ENCODE data around the gene FBXW5. TPM values are rescaled to one million over a fixed set of nuclear protein-coding genes. Genes with fewer than 3 reads are reported as not detected.

The FBXW5 gene
- polyA plus RNA-seq (2012; ENCODE audit: insufficient read length, low read depth) = 192 TPM

- TF ChIP-seq TAF1 (IDR thresholded peaks at IDR 0.05; ENCODE audit: borderline replicate concordance, insufficient read depth, low read length) (peak; percentile 42; the same call in 1 of the 2 replicates), POLR2AphosphoS5 (IDR thresholded peaks at IDR 0.05; ENCODE audit: low read depth, low read length) (peak; percentile 19; the same call in 1 of the 2 replicates), FOXP2 (optimal IDR thresholded peaks at IDR 0.05; ENCODE audit: borderline replicate concordance, extremely low read depth, extremely low read length, insufficient read depth) (no peak), SIN3A (IDR thresholded peaks at IDR 0.05; ENCODE audit: borderline replicate concordance, insufficient read depth, low read length) (0 out of 2 replicates have a peak, but pooled peaks have one; percentile 33), REST (IDR thresholded peaks at IDR 0.05; ENCODE audit: insufficient read depth in 1 of 2, low read depth in 2 of 2, low read length in 2 of 2) (0 out of 4 replicates have a peak, but pooled peaks of 1 of the 2 experiments have one; percentile 30)
Measured at GRCh38 chr9:136944519-136945332, at the start of gene FBXW5, which contains the start of gene C8G. TSS of gene FBXW5 (minus strand) at chr9:136944738. CDS start at chr9:136944083, 655 bp downstream. TSS of gene C8G (plus strand) at chr9:136945243. CDS start at chr9:136945321, 78 bp downstream.

GRCh38 chr9:136992819-136993369 lies 48.4 kb upstream of the FBXW5 start:
- TF ChIP-seq FOXP2 (optimal IDR thresholded peaks at IDR 0.05; ENCODE audit: borderline replicate concordance, extremely low read depth, extremely low read length, insufficient read depth) = no peak
- no peak for TF ChIP-seq TAF1 (IDR thresholded peaks at IDR 0.05; ENCODE audit: borderline replicate concordance, insufficient read depth, low read length)
- TF ChIP-seq REST (IDR thresholded peaks at IDR 0.05; ENCODE audit: insufficient read depth in 1 of 2, low read depth in 2 of 2, low read length in 2 of 2) = no peak
- TF ChIP-seq SIN3A (IDR thresholded peaks at IDR 0.05; ENCODE audit: borderline replicate concordance, insufficient read depth, low read length) = no peak
- no peak for TF ChIP-seq POLR2AphosphoS5 (IDR thresholded peaks at IDR 0.05; ENCODE audit: low read depth, low read length)

- no peak for TF ChIP-seq TAF1 (IDR thresholded peaks at IDR 0.05; ENCODE audit: borderline replicate concordance, insufficient read depth, low read length)
- TF ChIP-seq POLR2AphosphoS5 (IDR thresholded peaks at IDR 0.05; ENCODE audit: low read depth, low read length) = peak; percentile 61; the same call in 1 of the 2 replicates
Measured at GRCh38 chr9:136991993-136992818, 47.7 kb upstream of the FBXW5 start, which contains the start of gene PAXX. TSS of gene PAXX (plus strand) at chr9:136992422. CDS start at chr9:136992444, 22 bp downstream.

- TF ChIP-seq POLR2AphosphoS5 (IDR thresholded peaks at IDR 0.05; ENCODE audit: low read depth, low read length) = no peak
Measured at GRCh38 chr9:136990242-136990911, 45.8 kb upstream of the FBXW5 start.

- no peak for TF ChIP-seq REST (IDR thresholded peaks at IDR 0.05; ENCODE audit: insufficient read depth in 1 of 2, low read depth in 2 of 2, low read length in 2 of 2)
- TF ChIP-seq FOXP2 (optimal IDR thresholded peaks at IDR 0.05; ENCODE audit: borderline replicate concordance, extremely low read depth, extremely low read length, insufficient read depth) = no peak
- TF ChIP-seq POLR2AphosphoS5 (IDR thresholded peaks at IDR 0.05; ENCODE audit: low read depth, low read length) = no peak
- TF ChIP-seq TAF1 (IDR thresholded peaks at IDR 0.05; ENCODE audit: borderline replicate concordance, insufficient read depth, low read length) = no peak
- no peak for TF ChIP-seq SIN3A (IDR thresholded peaks at IDR 0.05; ENCODE audit: borderline replicate concordance, insufficient read depth, low read length)
Measured at GRCh38 chr9:136988872-136989271, 44.3 kb upstream of the FBXW5 start.
